OCI-LY7 (cell line): ENCODE measurements around the gene ANKRD34B. TPM values are rescaled to one million over a fixed set of nuclear protein-coding genes. Genes with fewer than 3 reads are reported as not detected.

Experiments
- BruUV-seq: library from RNA; stranded (reverse); fragments of 400-500 nt; replicated peaks from 2 replicates; lab custom pipeline; 2021; lab: Mats Ljungman, UMichigan
- CTCF ChIA-PET: fragments of 300-600 bp; sonication (Branson Sonifier 250); formaldehyde crosslinking; loops from one replicate; lab custom pipeline; 2022; ENCODE audit warnings: antibody characterized with exemption; ENCODE audit not compliant: unreplicated experiment; lab: Charles Lee
- POLR2A ChIA-PET: fragments of 300-600 bp; sonication (Branson Sonifier 250); formaldehyde crosslinking; loops from one replicate; lab custom pipeline; 2022; ENCODE audit warnings: antibody characterized with exemption; lab: Charles Lee
- DNase-seq: peaks from one replicate; pipeline ENCODE4 v3.0.0-alpha.2; 2015; ENCODE audit warnings: low spot score
- H2AFZ ChIP-seq: fragments of 200-600 bp; sonication (generic), shearing (Covaris generic); 2 replicates; pipeline ENCODE4 v1.6.1; 2014; ENCODE audit warnings: mild to moderate bottlenecking, antibody characterized with exemption, low read length, moderate library complexity
- H3K27ac ChIP-seq: fragments of 200-600 bp; sonication (generic); 2 replicates; pipeline ENCODE4 v1.5.1; 2014; ENCODE audit warnings: mixed run types, low read depth, mild to moderate bottlenecking, moderate library complexity, low read length, inconsistent platforms; ENCODE audit not compliant: poor library complexity, severe bottlenecking
- H3K36me3 ChIP-seq: fragments of 200-600 bp; sonication (generic); 2 replicates; pipeline ENCODE4 v1.6.1; 2014; ENCODE audit warnings: mild to moderate bottlenecking, antibody characterized with exemption, low read length, moderate library complexity, mixed read lengths; ENCODE audit not compliant: insufficient read depth
- H3K4me1 ChIP-seq: fragments of 200-600 bp; sonication (generic); 2 replicates; pipeline ENCODE4 v1.5.1; 2014; ENCODE audit warnings: mild to moderate bottlenecking, low read length; ENCODE audit not compliant: insufficient read depth, poor library complexity, severe bottlenecking
- H3K4me2 ChIP-seq: fragments of 200-600 bp; sonication (generic); 2 replicates; pipeline ENCODE4 v1.6.1; 2014; ENCODE audit warnings: mild to moderate bottlenecking, low read length
- H3K4me3 ChIP-seq: fragments of 200-600 bp; sonication (generic); 2 replicates; pipeline ENCODE4 v1.5.1; 2014; ENCODE audit warnings: mild to moderate bottlenecking, low read depth, low read length; ENCODE audit not compliant: poor library complexity, severe bottlenecking
- H3K79me2 ChIP-seq: fragments of 200-600 bp; sonication (generic); 2 replicates; pipeline ENCODE4 v1.6.1; 2016; ENCODE audit warnings: low read depth, mild to moderate bottlenecking, low read length, moderate library complexity, mixed read lengths; ENCODE audit not compliant: insufficient read depth
- H3K9me2 ChIP-seq: fragments of 200-600 bp; sonication (generic); 2 replicates; pipeline ENCODE4 v1.6.1; 2016; ENCODE audit warnings: mild to moderate bottlenecking, low read length, mixed read lengths; ENCODE audit not compliant: insufficient read depth
- H3K9me3 ChIP-seq: fragments of 200-600 bp; sonication (generic); 2 replicates; pipeline ENCODE4 v1.6.1; 2014; ENCODE audit warnings: mild to moderate bottlenecking, mixed run types, low read length, mixed read lengths
- H4K20me1 ChIP-seq: fragments of 200-600 bp; sonication (generic); 2 replicates; pipeline ENCODE4 v1.6.1; 2014; ENCODE audit warnings: mild to moderate bottlenecking, antibody characterized with exemption, low read length, moderate library complexity, mixed read lengths; ENCODE audit not compliant: insufficient read depth
- EZH2phosphoT487 ChIP-seq: fragments of 200-600 bp; sonication (generic); IDR thresholded peaks from 2 replicates; pipeline ENCODE4 v1.6.1; 2018; ENCODE audit warnings: low read depth, borderline replicate concordance, mild to moderate bottlenecking, mixed run types, antibody characterized with exemption, low read length, moderate library complexity, mixed read lengths
- intact Hi-C: fragments of 100-400 bp; cut with micrococcal nuclease; formaldehyde crosslinking; loops from one replicate; pipeline ENCODE4 v1.10.0; 2022; ENCODE audit not compliant: unreplicated experiment
- total RNA-seq, 2 experiments: library from RNA; depleted of rRNA in 1 of 2; stranded (reverse); fragments of >200 nt in 1 of 2; shearing (Covaris generic) in 1 of 2; gene quantifications; 2 replicates each; pipeline ENCODE4 v1.2.3, GENCODE V29; 2014 to 2022
- TF ChIP-seq, protein P1 (sequence below): fragments of 200-600 bp; sonication (generic); conservative IDR thresholded peaks from 2 replicates; pipeline ENCODE4 v1.5.1; 2014; ENCODE audit warnings: mild to moderate bottlenecking, antibody characterized with exemption, low read length, moderate library complexity, mixed read lengths

ANKRD34B gene
- total RNA-seq, 2 experiments from 2014 or later, result not detected

DNA sequence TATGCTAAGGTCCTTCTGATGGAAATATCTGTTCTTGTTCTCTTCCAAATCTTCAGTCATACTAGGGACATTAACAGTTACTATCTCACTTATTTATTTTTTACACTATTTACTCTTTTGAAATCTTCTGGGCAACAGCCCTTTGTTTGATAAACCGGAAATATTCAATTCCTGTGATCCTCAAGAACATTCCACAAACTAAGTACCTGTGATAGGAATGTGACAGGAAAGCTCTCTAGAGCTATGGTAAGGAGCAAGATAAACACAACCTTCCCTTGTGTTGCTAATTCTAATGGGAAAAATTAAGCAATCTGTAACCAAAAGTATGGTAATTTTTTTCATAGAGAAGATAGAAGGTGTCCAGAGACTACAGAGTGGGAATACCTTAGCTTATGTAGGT, 22.0 kb upstream of the ANKRD34B start:
- Histone ChIP-seq H3K9me3 (no peaks in the 10 kb centered on the region), H3K4me3 (no peak overlapping the region), H3K4me2 (no peak overlapping the region), H3K79me2 (no peaks in the 10 kb centered on the region), H3K4me1 (no peaks in the 10 kb centered on the region), H4K20me1 (no peaks in the 10 kb centered on the region), H2AFZ (no peak overlapping the region), H3K27ac (no peak overlapping the region), H3K36me3 (no peaks in the 10 kb centered on the region), H3K9me2 (no peaks in the 10 kb centered on the region)
- intact Hi-C loops, result no loop called here
- BruUV-seq, result no TSS peak
- DNase-seq, result no peak
- POLR2A ChIA-PET, result interaction anchor here (0.6 kb wide), 1 partner anchor 99 kb away, joined by 3 read pairs; no protein-coding TSS in a partner anchor
- no peak for TF ChIP-seq EZH2phosphoT487
- TF ChIP-seq, protein P1, sequence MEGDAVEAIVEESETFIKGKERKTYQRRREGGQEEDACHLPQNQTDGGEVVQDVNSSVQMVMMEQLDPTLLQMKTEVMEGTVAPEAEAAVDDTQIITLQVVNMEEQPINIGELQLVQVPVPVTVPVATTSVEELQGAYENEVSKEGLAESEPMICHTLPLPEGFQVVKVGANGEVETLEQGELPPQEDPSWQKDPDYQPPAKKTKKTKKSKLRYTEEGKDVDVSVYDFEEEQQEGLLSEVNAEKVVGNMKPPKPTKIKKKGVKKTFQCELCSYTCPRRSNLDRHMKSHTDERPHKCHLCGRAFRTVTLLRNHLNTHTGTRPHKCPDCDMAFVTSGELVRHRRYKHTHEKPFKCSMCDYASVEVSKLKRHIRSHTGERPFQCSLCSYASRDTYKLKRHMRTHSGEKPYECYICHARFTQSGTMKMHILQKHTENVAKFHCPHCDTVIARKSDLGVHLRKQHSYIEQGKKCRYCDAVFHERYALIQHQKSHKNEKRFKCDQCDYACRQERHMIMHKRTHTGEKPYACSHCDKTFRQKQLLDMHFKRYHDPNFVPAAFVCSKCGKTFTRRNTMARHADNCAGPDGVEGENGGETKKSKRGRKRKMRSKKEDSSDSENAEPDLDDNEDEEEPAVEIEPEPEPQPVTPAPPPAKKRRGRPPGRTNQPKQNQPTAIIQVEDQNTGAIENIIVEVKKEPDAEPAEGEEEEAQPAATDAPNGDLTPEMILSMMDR, result no peak
- CTCF ChIA-PET, result no interaction called here

DNA sequence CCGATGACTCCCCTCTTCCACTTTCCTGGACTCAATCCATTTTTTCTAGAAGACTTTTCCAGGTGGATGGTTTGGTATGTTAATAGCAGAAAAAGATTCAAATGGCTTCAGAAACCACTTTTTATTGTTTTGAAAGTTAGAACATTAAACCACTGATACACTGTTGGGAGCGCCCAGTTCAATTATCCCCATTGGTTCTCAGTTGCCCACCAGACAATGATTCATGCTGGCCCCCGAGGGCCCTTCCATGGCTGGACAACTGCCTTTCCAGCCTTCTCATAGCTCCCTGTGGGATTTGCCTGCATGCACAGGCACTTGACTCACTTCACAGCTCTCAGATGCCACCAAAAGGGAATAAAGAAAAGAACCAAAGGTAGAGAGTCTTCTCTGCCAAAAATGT, 21.3 kb upstream of the ANKRD34B start:
- Histone ChIP-seq H3K4me3 (no peak overlapping the region), H3K9me2 (no peaks in the 10 kb centered on the region), H3K4me2 (no peak overlapping the region), H3K4me1 (no peaks in the 10 kb centered on the region), H4K20me1 (no peaks in the 10 kb centered on the region), H2AFZ (no peak overlapping the region), H3K36me3 (no peaks in the 10 kb centered on the region), H3K9me3 (no peaks in the 10 kb centered on the region), H3K79me2 (no peaks in the 10 kb centered on the region), H3K27ac (no peak overlapping the region)
- no TSS peak for BruUV-seq
- no peak for DNase-seq
- ChIA-PET CTCF (no interaction called here), POLR2A (no interaction called here)
- TF ChIP-seq, protein P1, result no peak
- no peak for TF ChIP-seq EZH2phosphoT487
- intact Hi-C loops, result no loop called here

DNA sequence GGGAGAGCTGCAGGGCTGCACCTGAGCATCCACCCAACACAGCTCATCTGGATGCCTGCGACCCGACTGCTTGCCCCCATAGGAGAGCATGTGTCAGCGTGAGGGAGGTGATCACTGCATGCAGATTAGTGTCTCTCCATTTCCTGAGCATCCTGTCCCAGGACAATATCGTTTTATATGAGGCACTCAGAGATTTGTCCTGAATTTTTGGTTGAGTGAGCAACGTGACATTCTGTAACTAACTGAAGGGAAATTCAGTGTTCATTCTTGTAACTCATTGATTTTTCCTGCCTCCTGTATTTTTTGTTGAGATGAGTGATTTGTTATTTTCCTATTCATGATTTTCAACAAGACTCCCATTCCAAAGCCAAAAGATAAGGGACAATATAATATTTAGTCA, 20.7 kb upstream of the ANKRD34B start:
- Histone ChIP-seq H2AFZ (no peak overlapping the region), H4K20me1 (no peaks in the 10 kb centered on the region), H3K4me1 (no peaks in the 10 kb centered on the region), H3K36me3 (no peaks in the 10 kb centered on the region), H3K9me2 (no peaks in the 10 kb centered on the region), H3K9me3 (no peaks in the 10 kb centered on the region), H3K79me2 (no peaks in the 10 kb centered on the region), H3K27ac (no peak overlapping the region), H3K4me2 (no peak overlapping the region), H3K4me3 (no peak overlapping the region)
- CTCF ChIA-PET, result no interaction called here
- no peak for DNase-seq
- intact Hi-C loops, result no loop called here
- POLR2A ChIA-PET, result no interaction called here
- TF ChIP-seq, protein P1, result no peak
- TF ChIP-seq EZH2phosphoT487, result no peak
- BruUV-seq, result no TSS peak
